Endothelial cell of umbilical vein (primary cell): ENCODE data around the gene DNASE2. TPM values are rescaled to one million over a fixed set of nuclear protein-coding genes. Genes with fewer than 3 reads are reported as not detected.

Experiments
- BruUV-seq: library from RNA; stranded (reverse); fragments of 400-500 nt; replicated peaks from 2 replicates; lab custom pipeline; 2021; lab: Mats Ljungman, UMichigan
- CTCF ChIA-PET: fragments of 300-600, 350-600 bp; sonication (Branson Sonifier 250); formaldehyde crosslinking; loops from one replicate; lab custom pipeline; 2021; ENCODE audit warnings: antibody characterized with exemption, inconsistent platforms; lab: Charles Lee
- POLR2A ChIA-PET: fragments of 300-600, 350-600 bp; sonication (Branson Sonifier 250); formaldehyde crosslinking; loops from one replicate; lab custom pipeline; 2021; ENCODE audit warnings: antibody characterized with exemption, inconsistent platforms; lab: Charles Lee
- DNase-seq: peaks from one replicate; pipeline ENCODE4 v3.0.0-alpha.2; 2011; ENCODE audit warnings: low read depth, low spot score
- FAIRE-seq: peaks from 2 replicates; lab custom pipeline; 2011; peaks lifted over from hg19 to GRCh38; lab: Jason Lieb, UNC
- H2AFZ ChIP-seq: 2 replicates; pipeline ENCODE4 v1.6.0; 2012; ENCODE audit warnings: low read depth, low read length, control low read depth, inconsistent platforms
- H3K27ac ChIP-seq: 2 replicates; pipeline ENCODE4 v1.5.1; 2011; ENCODE audit warnings: low read depth, mild to moderate bottlenecking, control low read depth, low read length, moderate library complexity; ENCODE audit not compliant: insufficient read depth
- H3K27me3 ChIP-seq, 2 experiments: 2 replicates each; pipeline versions ENCODE4 v1.6.0 to v1.6.1; 2011; ENCODE audit warnings: low read length in 2 of 2, mixed read lengths in 1 of 2; ENCODE audit not compliant: control insufficient read depth in 2 of 2, insufficient read depth in 2 of 2
- H3K36me3 ChIP-seq, 2 experiments: 2 replicates in 1 of 2; 3 replicates in 1 of 2; pipeline ENCODE4 v1.5.1; 2011; ENCODE audit warnings: low read length in 2 of 2, mild to moderate bottlenecking in 1 of 2, moderate library complexity in 1 of 2; ENCODE audit not compliant: control insufficient read depth in 2 of 2, insufficient read depth in 2 of 2; ENCODE audit errors: extremely low read depth in 1 of 2
- H3K4me1 ChIP-seq: 3 replicates; pipeline ENCODE4 v1.5.1; 2011; ENCODE audit warnings: mild to moderate bottlenecking, low read length; ENCODE audit not compliant: control insufficient read depth, insufficient read depth; ENCODE audit errors: extremely low read depth
- H3K4me2 ChIP-seq: 2 replicates; pipeline ENCODE4 v1.6.1; 2011; ENCODE audit warnings: low read length, control low read depth, mixed read lengths; ENCODE audit not compliant: insufficient read depth
- H3K4me3 ChIP-seq, 3 experiments: fragments of 200-600 bp in 1 of 3; sonication (generic), shearing (Covaris generic) in 1 of 3; replicated peaks in 1 of 3; 2 replicates each; pipeline ENCODE4 v1.5.1; 2011 to 2016; ENCODE audit warnings: control low read depth in 3 of 3, low read length in 3 of 3, mild to moderate bottlenecking in 2 of 3, inconsistent platforms in 1 of 3, low read depth in 1 of 3, moderate library complexity in 1 of 3; ENCODE audit not compliant: insufficient read depth in 1 of 3
- H3K79me2 ChIP-seq: 2 replicates; pipeline ENCODE4 v1.6.0; 2012; ENCODE audit warnings: low read length, inconsistent platforms; ENCODE audit not compliant: control insufficient read depth, insufficient read depth
- H3K9ac ChIP-seq: replicated peaks from 2 replicates; pipeline ENCODE3; 2011; ENCODE audit warnings: low read length, control low read depth; ENCODE audit not compliant: insufficient read depth; ENCODE audit errors: extremely low read depth
- H3K9me1 ChIP-seq: replicated peaks from 3 replicates; pipeline ENCODE4 v1.6.0; 2011; ENCODE audit warnings: mild to moderate bottlenecking, low read length; ENCODE audit not compliant: control insufficient read depth, insufficient read depth; ENCODE audit errors: extremely low read depth
- H3K9me3 ChIP-seq: replicated peaks from 2 replicates; pipeline ENCODE4 v1.5.1; 2012; ENCODE audit warnings: low read length, inconsistent platforms; ENCODE audit not compliant: control insufficient read depth, insufficient read depth
- H4K20me1 ChIP-seq: replicated peaks from 2 replicates; pipeline ENCODE3; 2011; ENCODE audit warnings: mild to moderate bottlenecking, low read length; ENCODE audit not compliant: control insufficient read depth, insufficient read depth; ENCODE audit errors: extremely low read depth
- CTCF ChIP-seq, 2 donors: IDR thresholded peaks; 1 replicate in 1 of 2; 2 replicates in 1 of 2; pipeline ENCODE4 v1.5.1; 2011; ENCODE audit warnings: low read length in 2 of 2, mild to moderate bottlenecking in 2 of 2, moderate library complexity in 2 of 2, control low read depth in 1 of 2, inconsistent platforms in 1 of 2, low read depth in 1 of 2; ENCODE audit not compliant: insufficient read depth in 1 of 2; ENCODE audit errors: extremely low read depth in 1 of 2
- EZH2 ChIP-seq: IDR thresholded peaks from 2 replicates; pipeline ENCODE4 v1.6.1; 2012; ENCODE audit warnings: borderline replicate concordance, low read depth, mild to moderate bottlenecking, moderate library complexity, low read length, inconsistent platforms; ENCODE audit not compliant: severe bottlenecking
- FOS ChIP-seq: IDR thresholded peaks from 2 replicates; pipeline ENCODE4 v1.6.1; 2011; ENCODE audit warnings: mild to moderate bottlenecking, low read length, moderate library complexity, borderline replicate concordance; ENCODE audit not compliant: insufficient read depth
- GATA2 ChIP-seq: IDR thresholded peaks from 2 replicates; pipeline ENCODE4 v1.7.0; 2011; ENCODE audit warnings: low read depth, mild to moderate bottlenecking, moderate library complexity, mixed read lengths, low read length; ENCODE audit not compliant: insufficient read length, insufficient read depth
- JUN ChIP-seq: IDR thresholded peaks from 2 replicates; pipeline ENCODE4 v1.6.1; 2011; ENCODE audit warnings: borderline replicate concordance, low read depth; ENCODE audit not compliant: insufficient read length, insufficient read depth
- MAX ChIP-seq: IDR thresholded peaks from 2 replicates; pipeline ENCODE4 v1.6.1; 2011; ENCODE audit not compliant: insufficient read depth, insufficient read length
- MYC ChIP-seq: IDR thresholded peaks from one replicate; pipeline ENCODE4 v1.6.1; 2011; ENCODE audit warnings: mild to moderate bottlenecking, low read depth, low read length
- POLR2A ChIP-seq: IDR thresholded peaks from 2 replicates; pipeline ENCODE4 v1.6.1; 2012; ENCODE audit warnings: low read depth, mild to moderate bottlenecking, control low read depth, low read length
- POLR2AphosphoS5 ChIP-seq: IDR thresholded peaks from 2 replicates; pipeline ENCODE4 v1.6.1; 2012; ENCODE audit warnings: low read depth, mild to moderate bottlenecking, control low read depth, low read length, moderate library complexity; ENCODE audit not compliant: insufficient read depth
- dilution Hi-C: fragments of 300-500 bp; cut with MboI; formaldehyde crosslinking; loops from one replicate; pipeline ENCODE4 v1.15.0; 2019; ENCODE audit warnings: low sequenced_read_pairs; ENCODE audit not compliant: extremely low pct_ligation_motif_present
- intact Hi-C: fragments of 100-400 bp; cut with micrococcal nuclease; formaldehyde crosslinking; loops from one replicate; pipeline ENCODE4 v1.10.0; 2022
- polyA plus RNA-seq, 4 experiments: library from polyadenylated mRNA; depleted of rRNA in 3 of 4; stranded (reverse) in 3 of 4; unstranded in 1 of 4; fragments of >200 nt; gene quantifications; 2 replicates each; pipeline versions ENCODE4 v1.2.1 to v1.2.3, GENCODE V29; 2011 to 2012; ENCODE audit warnings: missing spikeins in 1 of 4
- total RNA-seq: library from RNA; stranded (reverse); gene quantifications from 2 replicates; pipeline ENCODE4 v1.2.3, GENCODE V29; 2021

DNASE2 gene
- total and polyA plus RNA-seq, 2 donors (not counting 3 experiments of a cell fraction or from before 2014, with no cell fraction given): 31.3 to 51.9 TPM

- dilution Hi-C loops: no loop called here
- Histone ChIP-seq H3K9me3 (no peaks in the 10 kb centered on the region), H4K20me1 (no peaks in the 10 kb centered on the region), H3K9ac (no peak overlapping the region), H3K27ac (no peak overlapping the region), H3K9me1 (no peaks in the 10 kb centered on the region), H3K4me1 (no peaks in the 10 kb centered on the region), H3K79me2 (no peaks in the 10 kb centered on the region), H3K27me3 (no peaks in the 10 kb centered on the region), H3K36me3 (peaks cover 18 to 43% of the 10 kb centered on the region in 2 experiments), H3K4me3 (no peak overlapping the region), H2AFZ (no peak overlapping the region), H3K4me2 (no peak overlapping the region)
- intact Hi-C loops: no loop called here
- POLR2A ChIA-PET: no interaction called here
- TSS peak; percentile 3 for BruUV-seq
- FAIRE-seq (no peak), DNase-seq (no peak)
- TF ChIP-seq MAX: no peak
- TF ChIP-seq POLR2A: no peak
- TF ChIP-seq GATA2: no peak
- no peak for TF ChIP-seq JUN
- no peak for TF ChIP-seq CTCF (IDR thresholded peaks at IDR 0.05; ENCODE audit: extremely low read depth in 1 of 2, insufficient read depth in 1 of 2, low read depth in 1 of 2, low read length in 2 of 2)
- TF ChIP-seq MYC: no peak
- no peak for TF ChIP-seq POLR2AphosphoS5
- TF ChIP-seq FOS: no peak
- no peak for TF ChIP-seq EZH2
- CTCF ChIA-PET: no interaction called here
These were observed 43.5 kb upstream of the DNASE2 start for GRCh38 chr19:12924621-12925310.
